Urinary bladder (tissue), 4 donors: Measurements from ENCODE around the gene AK9. TPM values are rescaled to one million over a fixed set of nuclear protein-coding genes. Genes with fewer than 3 reads are reported as not detected.

Source experiments
- DNase-seq: peaks from one replicate; pipeline ENCODE4 v3.0.0-alpha.2; 2015; ENCODE audit errors: extremely low spot score
- H3K27ac ChIP-seq: one replicate; pipeline ENCODE4 v1.5.1; 2013; ENCODE audit warnings: low read depth, mild to moderate bottlenecking, moderate library complexity
- H3K36me3 ChIP-seq: one replicate; pipeline ENCODE4 v1.6.1; 2013; ENCODE audit warnings: mild to moderate bottlenecking, moderate library complexity; ENCODE audit not compliant: insufficient read depth
- H3K4me1 ChIP-seq: one replicate; pipeline ENCODE4 v1.6.1; 2013; ENCODE audit warnings: mild to moderate bottlenecking, moderate library complexity; ENCODE audit not compliant: insufficient read depth
- H3K4me3 ChIP-seq: one replicate; pipeline ENCODE4 v1.5.1; 2013; ENCODE audit warnings: low read depth, low read length
- WGBS: extraction: QIAGEN DNeasy Blood & Tissue Kit; methylation state at CpG from one replicate; pipeline ENCODE4 v1.1.7; 2013; 5-methylcytosine and 5-hydroxymethylcytosine counted together
- polyA plus RNA-seq: library from polyadenylated mRNA; stranded (reverse); fragments of 200-250 nt; gene quantifications from one replicate; pipeline ENCODE4 v1.2.3, GENCODE V29; 2013
- total RNA-seq: library from RNA; depleted of rRNA; stranded (reverse); fragments of >200 nt; gene quantifications from one replicate; pipeline ENCODE4 v1.2.3, GENCODE V29; 2014
- donor health status: healthy with polysubstance abuse.
- donor health status: healthy.

The AK9 gene
- total and polyA plus RNA-seq, 2 donors = 7.3 to 15.4 TPM

GRCh38 chr6:109508166-109508860, 182.7 kb downstream of the AK9 start:
- H3K4me3 ChIP-seq = no peak overlapping the region
- WGBS = 73% methylated on average over 4 of the region's 4 CpGs
- no peaks in the 10 kb centered on the region for H3K36me3 ChIP-seq
- no peak for DNase-seq
- no peak overlapping the region for H3K27ac ChIP-seq
- H3K4me1 ChIP-seq = no peaks in the 10 kb centered on the region

GRCh38 chr6:109507490-109508072, 183.4 kb downstream of the AK9 start:
- H3K27ac ChIP-seq = no peak overlapping the region
- no peak for DNase-seq
- 70% methylated on average over 4 of the region's 4 CpGs for WGBS
- H3K4me3 ChIP-seq = no peak overlapping the region
- no peaks in the 10 kb centered on the region for H3K36me3 ChIP-seq
- no peaks in the 10 kb centered on the region for H3K4me1 ChIP-seq

- no peak for DNase-seq
- Histone ChIP-seq H3K27ac (no peak overlapping the region), H3K4me3 (no peak overlapping the region), H3K4me1 (no peaks in the 10 kb centered on the region), H3K36me3 (no peaks in the 10 kb centered on the region)
- 80% methylated on average over 2 of the region's 2 CpGs for WGBS
These were observed 184.2 kb downstream of the AK9 start for GRCh38 chr6:109506841-109507240.

- H3K4me3 ChIP-seq = no peak overlapping the region
- no peaks in the 10 kb centered on the region for H3K36me3 ChIP-seq
- WGBS = 93% methylated on average over 2 of the region's 2 CpGs
- no peak for DNase-seq
- H3K27ac ChIP-seq = no peak overlapping the region
- H3K4me1 ChIP-seq = no peaks in the 10 kb centered on the region
These were observed 184.7 kb downstream of the AK9 start for GRCh38 chr6:109506314-109506713.

GRCh38 chr6:109503327-109504224, 187.4 kb downstream of the AK9 start:
- no peaks in the 10 kb centered on the region for H3K36me3 ChIP-seq
- no peaks in the 10 kb centered on the region for H3K4me1 ChIP-seq
- no peak overlapping the region for H3K4me3 ChIP-seq
- no peak overlapping the region for H3K27ac ChIP-seq
- DNase-seq = no peak
- 59% methylated on average over 10 of the region's 10 CpGs for WGBS

- 82% methylated on average over 2 of the region's 2 CpGs for WGBS
- no peak for DNase-seq
- Histone ChIP-seq H3K36me3 (no peaks in the 10 kb centered on the region), H3K4me3 (no peak overlapping the region), H3K4me1 (no peaks in the 10 kb centered on the region), H3K27ac (no peak overlapping the region)
These were observed 192.1 kb downstream of the AK9 start for GRCh38 chr6:109498936-109499335.

GRCh38 chr6:109498052-109498451, 192.9 kb downstream of the AK9 start:
- no peaks in the 10 kb centered on the region for H3K36me3 ChIP-seq
- no peak overlapping the region for H3K4me3 ChIP-seq
- H3K4me1 ChIP-seq = no peaks in the 10 kb centered on the region
- no peak for DNase-seq
- H3K27ac ChIP-seq = no peak overlapping the region
- WGBS = 77% methylated on average over 4 of the region's 4 CpGs

- WGBS = 59% methylated on average over 9 of the region's 9 CpGs
- no peak for DNase-seq
- no peaks in the 10 kb centered on the region for H3K4me1 ChIP-seq
- H3K4me3 ChIP-seq = no peak overlapping the region
- no peaks in the 10 kb centered on the region for H3K36me3 ChIP-seq
- H3K27ac ChIP-seq = no peak overlapping the region
These were observed 194.8 kb downstream of the AK9 start for GRCh38 chr6:109496036-109496772.

GRCh38 chr6:109493865-109494264, 197.1 kb downstream of the AK9 start:
- H3K27ac ChIP-seq = no peak overlapping the region
- H3K36me3 ChIP-seq = no peaks in the 10 kb centered on the region
- H3K4me1 ChIP-seq = no peaks in the 10 kb centered on the region
- WGBS = 89% methylated on average over 1 of the region's 1 CpG
- no peak overlapping the region for H3K4me3 ChIP-seq
- DNase-seq = no peak

GRCh38 chr6:109491207-109491938, 199.6 kb downstream of the AK9 start:
- H3K36me3 ChIP-seq = no peaks in the 10 kb centered on the region
- WGBS = 44% methylated on average over 5 of the region's 5 CpGs
- no peak overlapping the region for H3K4me3 ChIP-seq
- H3K4me1 ChIP-seq = no peaks in the 10 kb centered on the region
- no peak for DNase-seq
- H3K27ac ChIP-seq = no peak overlapping the region

- Histone ChIP-seq H3K27ac (no peak overlapping the region), H3K4me1 (no peaks in the 10 kb centered on the region), H3K36me3 (no peaks in the 10 kb centered on the region), H3K4me3 (no peak overlapping the region)
- 55% methylated on average over 2 of the region's 2 CpGs for WGBS
- DNase-seq = no peak
These were observed 200.3 kb downstream of the AK9 start for GRCh38 chr6:109490713-109491112.

- no peak overlapping the region for H3K27ac ChIP-seq
- DNase-seq = no peak
- no peaks in the 10 kb centered on the region for H3K4me1 ChIP-seq
These were observed 203.0 kb downstream of the AK9 start for GRCh38 chr6:109488001-109488400.

GRCh38 chr6:109486068-109486467, 204.9 kb downstream of the AK9 start:
- WGBS = 80% methylated on average over 1 of the region's 1 CpG
- no peaks in the 10 kb centered on the region for H3K36me3 ChIP-seq
- no peak for DNase-seq
- H3K4me1 ChIP-seq = peaks cover under 1% of the 10 kb centered on the region
- H3K27ac ChIP-seq = no peak overlapping the region
- H3K4me3 ChIP-seq = no peak overlapping the region

More at GRCh38 chr6:109488001-109488400, 203.0 kb downstream of the AK9 start:
- Histone ChIP-seq H3K36me3 (no peaks in the 10 kb centered on the region), H3K4me3 (no peak overlapping the region)
